HG03354 (cell line): ENCODE results near the gene NFYC.

Experiments
- ATAC-seq: cut with Tn5 transposase; IDR thresholded peaks from one replicate; pipeline ENCODE4 v1.9.1; 2021; ENCODE audit warnings: mild to moderate bottlenecking; ENCODE audit not compliant: unreplicated experiment, poor library complexity, severe bottlenecking

NFYC gene

DNA sequence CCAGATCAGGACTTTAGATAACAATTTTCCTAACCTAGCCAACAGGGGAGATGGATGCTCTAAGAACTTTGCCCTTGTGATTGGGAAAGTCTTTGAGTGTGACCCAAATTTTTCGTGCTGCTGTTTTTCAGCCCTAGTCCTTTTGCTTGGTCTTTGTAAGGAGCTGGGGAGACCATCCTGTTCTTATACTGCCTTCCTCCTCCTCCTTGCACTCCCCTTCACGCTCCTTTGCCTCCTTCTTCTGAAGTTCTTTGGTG, 97.8 kb downstream of the NFYC start:
- ATAC-seq = no peak

- ATAC-seq = no peak
Observed at GRCh38 chr1:40789661-40790430, 98.3 kb downstream of the NFYC start.

DNA sequence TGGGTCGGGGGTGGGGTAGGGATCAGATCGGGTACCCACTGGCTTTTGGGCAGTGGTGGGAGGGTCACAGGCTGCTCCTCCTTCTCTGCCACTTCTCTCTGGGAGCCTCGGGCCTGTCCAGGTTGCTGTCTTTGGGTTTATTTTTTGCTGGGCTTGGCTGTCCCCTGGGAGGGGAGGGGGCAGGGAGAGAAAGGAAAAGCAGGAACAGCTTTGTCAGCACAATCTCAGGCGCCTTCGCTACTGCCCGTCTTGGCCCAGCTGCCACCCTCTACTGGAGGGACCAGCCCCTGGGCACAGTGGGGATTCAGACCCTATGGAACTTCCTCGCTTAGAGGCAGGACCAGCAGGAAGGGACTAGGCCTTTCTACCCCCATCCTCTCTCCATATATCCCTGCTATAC, 100.5 kb downstream of the NFYC start:
- no peak for ATAC-seq

DNA sequence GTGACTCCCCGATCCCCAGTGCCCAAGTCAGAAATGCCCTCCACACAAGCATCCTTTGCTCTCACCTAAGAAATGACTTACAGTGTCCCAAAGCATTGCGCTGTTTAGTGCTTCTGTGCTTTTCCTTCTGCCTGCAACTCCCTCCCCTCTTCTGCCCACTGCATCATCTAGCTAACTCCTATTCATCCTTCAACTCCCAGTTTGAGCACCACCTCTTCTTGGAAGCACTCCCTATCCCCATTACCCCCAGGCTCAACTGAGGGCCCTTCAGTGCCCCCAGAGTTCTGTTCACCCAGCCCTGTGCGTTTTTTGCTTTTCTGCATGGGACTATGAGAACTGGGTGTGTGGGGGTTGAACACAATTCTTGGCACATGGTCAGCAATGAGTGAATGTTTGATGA, 102.1 kb downstream of the NFYC start:
- ATAC-seq = no peak

- no peak for ATAC-seq
Observed at GRCh38 chr1:40794048-40794447, 102.5 kb downstream of the NFYC start.

DNA sequence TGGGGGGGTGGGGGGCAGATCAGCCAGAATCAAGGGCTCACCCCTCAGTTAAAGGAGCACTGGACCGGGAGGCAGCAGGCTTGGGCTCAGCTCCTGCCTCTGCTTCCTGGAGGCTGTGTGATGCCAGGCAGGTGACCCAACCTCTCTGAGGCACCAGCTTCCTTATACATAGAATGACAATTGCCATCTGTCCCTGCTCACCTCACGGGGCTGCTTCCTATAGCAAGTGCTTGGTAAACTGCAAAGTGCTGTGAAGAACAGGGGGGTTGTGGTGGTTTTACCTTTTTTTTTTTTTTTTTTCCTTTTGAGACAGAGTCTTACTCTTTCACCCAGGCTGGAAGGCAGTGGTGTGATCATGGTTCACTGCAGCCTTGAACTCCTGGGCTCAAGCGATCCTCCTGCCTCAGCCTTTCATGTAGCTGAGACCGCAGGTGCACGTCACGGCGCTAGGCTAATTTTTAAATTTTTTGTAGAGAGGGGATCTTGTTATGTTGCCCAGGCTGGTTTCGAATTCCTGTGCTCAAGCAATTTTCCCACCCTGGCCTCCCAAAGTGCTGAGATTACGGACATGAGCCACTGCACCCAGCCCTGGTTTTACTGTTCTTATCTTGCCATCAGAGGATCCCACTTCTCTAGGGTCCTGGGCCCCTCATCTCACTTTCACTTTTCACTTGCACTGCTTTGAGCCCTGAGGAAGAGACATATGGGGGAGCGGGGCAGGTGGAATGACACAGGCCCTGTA, 103.6 kb downstream of the NFYC start:
- ATAC-seq = no peak

DNA sequence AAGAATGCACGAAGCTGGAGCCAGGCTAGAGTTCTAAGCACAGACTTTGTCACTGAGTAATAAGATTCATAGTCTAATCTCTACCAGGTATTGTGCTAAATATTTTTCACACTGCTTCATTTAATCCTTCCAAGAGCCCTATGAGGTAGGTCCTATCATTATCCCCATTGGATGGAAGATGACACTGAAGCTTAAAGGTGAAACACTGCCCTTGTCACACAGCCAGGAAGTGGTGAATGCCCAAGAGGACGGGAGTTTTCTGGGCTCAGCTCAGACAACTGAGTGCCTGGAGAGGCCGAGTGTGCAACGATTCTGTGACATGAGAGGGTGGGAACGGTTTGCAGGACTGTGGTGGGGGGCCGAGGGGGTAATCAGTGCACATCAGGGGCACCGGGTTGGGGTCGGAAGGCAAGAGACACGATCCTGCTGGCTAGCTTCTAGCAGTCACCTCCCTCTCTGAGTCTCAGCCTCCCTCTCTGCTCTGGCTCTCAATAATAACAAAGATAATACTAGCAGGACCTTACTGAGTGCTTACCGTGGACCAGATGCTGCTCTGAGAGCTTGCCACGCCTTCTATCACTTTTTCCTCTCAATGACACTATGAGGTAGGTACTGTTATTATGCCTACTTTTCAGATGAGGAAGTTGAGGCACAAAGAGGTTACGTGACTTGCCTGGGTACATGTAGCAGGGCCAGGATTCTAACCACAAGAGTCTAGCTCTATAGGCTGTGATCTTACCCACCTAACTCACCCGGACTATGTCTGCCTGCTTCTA, 104.5 kb downstream of the NFYC start:
- ATAC-seq = no peak

GRCh38 chr1:40796939-40797667, 105.6 kb downstream of the NFYC start:
- no peak for ATAC-seq

GRCh38 chr1:40797668-40798010, 106.1 kb downstream of the NFYC start:
- no peak for ATAC-seq

DNA sequence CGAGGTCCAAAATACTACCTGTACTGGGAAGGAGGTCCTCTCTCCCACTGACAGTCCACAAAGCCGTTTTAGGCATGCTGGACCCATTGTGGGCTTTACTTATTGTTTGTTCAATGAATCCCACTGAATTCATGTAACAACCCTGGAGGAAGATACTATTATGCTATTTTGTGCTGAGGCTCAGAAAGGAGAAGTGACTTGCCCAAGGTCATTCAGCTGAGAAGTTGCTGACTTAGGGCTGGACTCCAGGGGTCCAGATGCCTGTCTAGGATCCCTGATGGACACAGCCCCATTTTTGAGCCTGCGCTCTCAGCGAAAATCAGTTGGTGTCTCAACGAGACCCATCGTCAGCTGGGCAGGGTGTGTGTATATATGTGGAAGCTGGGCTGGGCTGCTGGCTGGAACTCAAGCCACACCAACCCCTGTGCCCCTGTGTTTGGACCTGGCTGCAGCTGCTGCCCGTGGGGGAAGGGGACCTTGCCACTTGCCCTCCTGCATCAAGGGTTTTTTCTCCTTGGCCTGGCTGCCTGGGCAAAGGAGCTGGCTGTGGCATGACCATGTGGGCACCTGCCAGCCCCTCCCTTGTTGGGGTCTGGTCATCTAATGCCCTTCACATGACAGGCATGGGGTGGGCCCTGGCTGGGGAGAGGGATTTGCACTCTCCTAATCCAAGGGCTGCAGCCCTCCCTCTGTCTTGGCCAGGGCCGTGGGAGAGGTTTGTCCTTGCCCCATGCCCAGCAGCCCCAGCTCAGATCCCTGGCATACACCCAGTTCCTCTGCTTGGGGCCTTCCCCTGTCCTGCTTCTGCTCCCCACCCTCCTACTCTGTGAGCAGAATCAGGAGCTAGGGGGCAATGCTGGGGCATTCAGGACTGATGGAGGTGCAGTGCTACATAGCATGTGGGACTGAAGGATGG, 107.1 kb downstream of the NFYC start:
- ATAC-seq = no peak

DNA sequence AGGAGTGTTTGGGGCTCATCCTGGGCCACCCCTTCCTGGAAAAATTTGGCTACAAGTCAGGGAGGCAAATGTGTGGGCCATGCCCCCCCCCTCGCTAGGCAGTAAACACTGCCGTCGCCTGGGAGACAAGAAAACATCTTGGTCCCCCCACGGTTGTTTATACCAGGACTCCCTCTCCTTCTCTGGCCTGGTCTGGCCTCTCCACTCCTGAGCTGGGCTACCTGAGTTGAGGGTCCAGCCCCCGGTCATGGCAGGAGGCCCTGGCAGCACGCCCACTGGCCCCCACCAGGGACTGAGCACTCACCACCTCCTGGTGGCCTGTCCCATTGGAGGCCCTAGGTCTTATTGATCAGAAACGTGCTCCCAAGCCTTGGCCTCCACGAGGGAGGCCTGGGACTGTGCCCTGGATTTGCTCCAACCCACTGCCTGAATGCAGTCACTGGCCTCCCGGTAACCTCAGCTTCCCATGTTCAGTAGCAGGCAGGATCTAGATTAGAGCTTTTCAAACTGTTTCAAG, 107.9 kb downstream of the NFYC start:
- no peak for ATAC-seq

DNA sequence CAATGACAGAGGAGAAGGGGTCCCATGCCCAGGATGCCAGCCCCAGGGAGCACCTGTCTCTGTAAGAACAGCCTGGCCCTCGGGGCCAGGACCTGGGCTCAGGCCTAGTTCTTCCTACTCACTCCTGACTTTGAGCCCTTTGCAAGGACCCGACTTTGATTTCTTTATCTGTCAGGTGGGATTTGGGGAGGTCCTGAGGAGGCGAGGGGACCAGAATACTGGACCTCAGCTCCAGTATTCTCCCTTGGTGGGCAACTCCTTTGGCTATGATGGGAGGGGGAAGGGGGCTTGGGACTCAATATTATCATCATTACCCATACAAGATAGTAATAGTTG, 110.2 kb downstream of the NFYC start:
- ATAC-seq = no peak

- ATAC-seq = peak; percentile 73
Observed at GRCh38 chr1:40802078-40802741, 110.7 kb downstream of the NFYC start.

- ATAC-seq = no peak
Observed at GRCh38 chr1:40802742-40803113, 111.2 kb downstream of the NFYC start.

GRCh38 chr1:40803447-40803846, 111.9 kb downstream of the NFYC start:
- no peak for ATAC-seq

DNA sequence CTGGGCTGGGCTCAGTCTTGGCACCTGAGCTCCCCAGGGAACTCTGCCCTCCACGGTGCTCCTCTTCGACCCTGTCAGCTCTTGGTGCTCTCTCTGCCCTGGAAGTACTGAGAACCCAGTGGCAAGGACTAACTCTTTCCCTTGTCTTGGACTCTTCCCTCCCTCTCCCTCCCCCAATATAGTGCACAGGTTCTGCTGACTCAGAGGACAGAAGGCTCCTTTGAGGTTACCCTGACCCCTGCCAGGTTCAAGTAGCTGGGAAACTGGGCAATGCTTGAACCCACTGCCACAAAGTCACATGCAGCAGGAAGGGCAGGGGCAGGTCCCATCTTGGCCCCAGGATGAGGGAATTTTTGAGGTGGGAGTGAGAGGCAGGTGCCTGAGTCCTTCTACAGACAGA, 112.4 kb downstream of the NFYC start:
- ATAC-seq = no peak

- ATAC-seq = no peak
Observed at GRCh38 chr1:40806240-40806639, 114.7 kb downstream of the NFYC start.

- no peak for ATAC-seq
Observed at GRCh38 chr1:40806731-40807695, 115.5 kb downstream of the NFYC start.
